BJ (cell line): ENCODE results near the gene RAD23A. TPM values are rescaled to one million over a fixed set of nuclear protein-coding genes. Genes with fewer than 3 reads are reported as not detected.
A peak's percentile ranks its signal among the peaks of the same experiment; 100 is the strongest.
"Not testable (repeated sequence)": the region's sequence is repeated elsewhere in the genome, so short reads cannot be mapped to it uniquely, and the experiment has no call there.

Source experiments
- CTCF ChIA-PET: fragments of 350-600 bp; formaldehyde crosslinking; extraction: SDS; loops from one replicate; lab custom pipeline; 2021; ENCODE audit warnings: antibody characterized with exemption, inconsistent platforms; lab: Yijun Ruan, JAX
- POLR2A ChIA-PET: fragments of 300-600 bp; sonication (Branson Sonifier 250); formaldehyde crosslinking; extraction: SDS; loops from one replicate; lab custom pipeline; 2021; ENCODE audit warnings: antibody characterized with exemption; lab: Charles Lee
- DNase-seq: peaks from one replicate; pipeline ENCODE4 v3.0.0-alpha.2; 2011; ENCODE audit warnings: low read depth
- H3K27me3 ChIP-seq: 2 replicates; pipeline ENCODE4 v1.6.0; 2011; ENCODE audit warnings: low read length; ENCODE audit not compliant: control insufficient read depth, insufficient read depth
- H3K36me3 ChIP-seq: 2 replicates; pipeline ENCODE4 v1.5.1; 2011; ENCODE audit warnings: low read length; ENCODE audit not compliant: control insufficient read depth, insufficient read depth
- H3K4me3 ChIP-seq: 2 replicates; pipeline ENCODE4 v1.5.1; 2011; ENCODE audit warnings: low read depth, mild to moderate bottlenecking, control low read depth, low read length
- CTCF ChIP-seq: IDR thresholded peaks from 2 replicates; pipeline ENCODE4 v1.5.1; 2011; ENCODE audit warnings: low read depth, mild to moderate bottlenecking, control low read depth, inconsistent platforms, low read length, moderate library complexity; ENCODE audit not compliant: insufficient read depth
- polyA plus RNA-seq: library from polyadenylated mRNA; depleted of rRNA; stranded (reverse); fragments of >200 nt; gene quantifications from 2 replicates; pipeline ENCODE4 v1.2.3, GENCODE V29; 2011

RAD23A gene
- polyA plus RNA-seq, 1 experiment = 75.1 TPM

- peak within 1 kb of the TSS; percentile 91 for H3K4me3 ChIP-seq
- peaks cover 22% of the 10 kb centered on the region for H3K36me3 ChIP-seq
- no peak for TF ChIP-seq CTCF
- no peak for DNase-seq
- no peaks in the 10 kb centered on the region for H3K27me3 ChIP-seq
- CTCF ChIA-PET = interaction anchor here (1.0 to 5.6 kb wide), 2 partner anchors 8 to 75 kb away, joined by 3 to 76 read pairs; no protein-coding TSS in a partner anchor
- POLR2A ChIA-PET = no interaction called here
Observed at GRCh38 chr19:12956446-12957388, 11.1 kb downstream of the RAD23A start, which contains the start of gene GADD45GIP1. Gene GADD45GIP1 (minus strand): TSS chr19:12957223. CDS start chr19:12957212, 11 bp downstream.

- POLR2A ChIA-PET, DNase-seq, H3K27me3 ChIP-seq: not testable (repeated sequence)
- H3K4me3 ChIP-seq = peak overlapping the region; percentile 91
- H3K36me3 ChIP-seq = peaks cover 17% of the 10 kb centered on the region
- CTCF ChIA-PET = interaction anchor here (5.6 kb wide), 1 partner anchor 7 kb away, joined by 76 read pairs; no protein-coding TSS in a partner anchor
Observed at GRCh38 chr19:12957389-12957952, 11.8 kb downstream of the RAD23A start.

- CTCF ChIA-PET = interaction anchor here (0.7 to 1.2 kb wide), 3 partner anchors 19 to 134 kb away, joined by 3 to 4 read pairs (median 3); no protein-coding TSS in a partner anchor
- H3K4me3 ChIP-seq = no peak overlapping the region
- DNase-seq = no peak
- no peak for TF ChIP-seq CTCF
- H3K27me3 ChIP-seq = no peaks in the 10 kb centered on the region
- POLR2A ChIA-PET = no interaction called here
- H3K36me3 ChIP-seq = peaks cover 2% of the 10 kb centered on the region; the same call in 1 of the 2 replicates
Observed at GRCh38 chr19:12959481-12959880, 13.8 kb downstream of the RAD23A start.

GRCh38 chr19:12965017-12965811, 19.6 kb downstream of the RAD23A start:
- Histone ChIP-seq H3K27me3 (no peaks in the 10 kb centered on the region), H3K36me3 (no peaks in the 10 kb centered on the region), H3K4me3 (peak overlapping the region; percentile 38)
- ChIA-PET CTCF (interaction anchor here (0.6 to 6.0 kb wide), 80 partner anchors 11 to 771 kb away, joined by 3 to 113 read pairs (median 4); partner anchors contain the start of genes CALR, DNASE2, FARSA and GADD45GIP1), POLR2A (no interaction called here)
- peak; percentile 84 for TF ChIP-seq CTCF
- no peak for DNase-seq

- ChIA-PET POLR2A (interaction anchor here (0.5 kb wide), 1 partner anchor 23 kb away, joined by 3 read pairs; no protein-coding TSS in a partner anchor), CTCF (interaction anchor here (0.7 to 6.0 kb wide), 78 partner anchors 11 to 770 kb away, joined by 3 to 113 read pairs (median 4); partner anchors contain the start of genes CALR, DNASE2, FARSA and GADD45GIP1)
- Histone ChIP-seq H3K36me3 (no peaks in the 10 kb centered on the region), H3K4me3 (no peak overlapping the region; the same call in 1 of the 2 replicates), H3K27me3 (no peaks in the 10 kb centered on the region)
- no peak for TF ChIP-seq CTCF
- no peak for DNase-seq
Observed at GRCh38 chr19:12965812-12966135, 20.1 kb downstream of the RAD23A start.
